ENCODE results near the gene TRPM5. TPM values are rescaled to one million over a fixed set of nuclear protein-coding genes. Genes with fewer than 3 reads are reported as not detected.

Gene TRPM5
- total and polyA plus RNA-seq, 9 of the 15 experiments (the other 6 are each of a cell fraction or from before 2014, with no cell fraction given) = not detected

DNA sequence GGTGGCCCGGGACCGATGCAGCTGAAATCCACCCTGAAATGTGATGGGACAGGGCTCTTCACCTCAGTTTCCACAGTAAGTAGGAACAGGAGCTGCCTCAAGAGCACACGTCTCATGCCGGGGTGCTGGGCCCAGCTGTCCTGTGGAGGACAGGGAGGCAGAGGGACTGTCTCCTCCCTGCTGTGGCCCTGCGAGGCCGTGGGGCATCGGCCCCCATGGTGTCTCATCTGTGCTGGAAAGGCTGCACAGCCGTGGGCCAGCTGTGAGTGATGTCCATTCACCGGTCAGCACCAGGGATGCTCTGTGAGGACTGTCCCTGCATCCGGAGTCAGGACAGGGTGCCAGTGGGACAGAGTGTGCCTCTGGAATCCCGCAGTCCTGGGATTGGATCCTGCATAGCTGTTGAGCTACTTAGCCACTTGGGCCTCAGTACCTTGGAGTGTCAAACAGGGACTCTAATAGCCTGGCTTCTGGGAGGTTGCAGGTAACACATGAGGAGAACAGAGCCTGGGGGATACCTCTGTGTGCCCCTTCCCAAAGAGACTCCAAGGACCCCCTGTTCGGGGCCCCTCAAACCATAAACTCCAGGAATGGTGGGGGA, 16.5 kb downstream of the TRPM5 start:
- Histone ChIP-seq H2AFZ (ENCODE audit: low read depth, low read length) (no peak overlapping the region), H3K27me3 (ENCODE audit: control insufficient read depth in 2 of 2, insufficient read depth in 2 of 2, low read length in 2 of 2) (peaks cover 0 to 43% of the 10 kb centered on the region in 2 experiments; a peak in 4 of 5 replicates), H3K4me3 (no peak overlapping the region), H3K36me3 (ENCODE audit: control insufficient read depth, insufficient read depth, low read length) (no peaks in the 10 kb centered on the region), H3K79me2 (ENCODE audit: control insufficient read depth, insufficient read depth, low read length) (no peaks in the 10 kb centered on the region), H3K4me1 (replicated peaks in 1 of 2; ENCODE audit: control insufficient read depth in 2 of 2, insufficient read depth in 2 of 2, low read length in 2 of 2) (peaks cover 0 to 14% of the 10 kb centered on the region in 2 experiments; a peak in 2 of 5 replicates), H3K9ac (ENCODE audit: insufficient read depth in 1 of 2, low read depth in 2 of 2, low read length in 2 of 2) (no peak overlapping the region), H4K20me1 (replicated peaks; ENCODE audit: control insufficient read depth, insufficient read depth, low read length) (peaks cover 6% of the 10 kb centered on the region; the same call in 1 of the 2 replicates), H3K9me3 (replicated peaks; ENCODE audit: control insufficient read depth, insufficient read depth, low read depth, low read length) (peaks cover 6% of the 10 kb centered on the region; the same call in 1 of the 2 replicates), H3K27ac (ENCODE audit: extremely low read depth, low read depth, low read length) (no peak overlapping the region), H3K4me2 (ENCODE audit: insufficient read depth, low read length) (no peak overlapping the region), H3K9me1 (ENCODE audit: control insufficient read depth, insufficient read depth, low read length) (peaks cover 2% of the 10 kb centered on the region)
- 14% methylated on average over 12 of the region's 12 CpGs for WGBS (ENCODE audit: insufficient coverage, low coverage, missing lambda C conversion rate)
- BruUV-seq (replicated peaks) = no TSS peak
- POLR2A ChIA-PET = interaction anchor here (0.9 kb wide), 1 partner anchor 103 kb away, joined by 5 read pairs; no protein-coding TSS in a partner anchor
- in situ Hi-C loops (cut with MboI) (loop anchor here (5.0 kb wide), 2 partner anchors 104 to 469 kb away; no protein-coding TSS in a partner anchor), intact Hi-C loops (cut with micrococcal nuclease) (loop anchor here (1.0 to 2.0 kb wide), 2 partner anchors 103 to 461 kb away; no protein-coding TSS in a partner anchor)
- DNase-seq (ENCODE audit: extremely low read depth in 1 of 4, low spot score in 3 of 4) (no peak), FAIRE-seq (no peak), ATAC-seq (peak; percentile 44)
- TF ChIP-seq THRAP3 (IDR thresholded peaks at IDR 0.05; ENCODE audit: borderline replicate concordance) = no peak
- no peak for TF ChIP-seq MTA3 (IDR thresholded peaks at IDR 0.05; ENCODE audit: borderline replicate concordance)
- no peak for TF ChIP-seq FOXK2 (conservative IDR thresholded peaks at IDR 0.05 in 1 of 2, IDR thresholded peaks at IDR 0.05 in 1 of 2; ENCODE audit: low read depth in 2 of 2)
- TF ChIP-seq ZNF354B (CRISPR knock-in tag; IDR thresholded peaks at IDR 0.05) = no peak
- TF ChIP-seq ETV5 (CRISPR knock-in tag; IDR thresholded peaks at IDR 0.05; ENCODE audit: low read depth) = no peak
- TF ChIP-seq, protein P1, sequence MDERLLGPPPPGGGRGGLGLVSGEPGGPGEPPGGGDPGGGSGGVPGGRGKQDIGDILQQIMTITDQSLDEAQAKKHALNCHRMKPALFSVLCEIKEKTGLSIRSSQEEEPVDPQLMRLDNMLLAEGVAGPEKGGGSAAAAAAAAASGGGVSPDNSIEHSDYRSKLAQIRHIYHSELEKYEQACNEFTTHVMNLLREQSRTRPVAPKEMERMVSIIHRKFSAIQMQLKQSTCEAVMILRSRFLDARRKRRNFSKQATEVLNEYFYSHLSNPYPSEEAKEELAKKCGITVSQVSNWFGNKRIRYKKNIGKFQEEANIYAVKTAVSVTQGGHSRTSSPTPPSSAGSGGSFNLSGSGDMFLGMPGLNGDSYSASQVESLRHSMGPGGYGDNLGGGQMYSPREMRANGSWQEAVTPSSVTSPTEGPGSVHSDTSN (CRISPR knock-in tag; IDR thresholded peaks at IDR 0.05; ENCODE audit: low read depth) = no peak
- TF ChIP-seq, protein P1 (tag; conservative IDR thresholded peaks at IDR 0.05; ENCODE audit: low read depth) = no peak
- TF ChIP-seq RFX7 (CRISPR knock-in tag; IDR thresholded peaks at IDR 0.05) = no peak
- TF ChIP-seq ZNF311 (CRISPR knock-in tag; IDR thresholded peaks at IDR 0.05) = no peak
- TF ChIP-seq PTRF (tag; IDR thresholded peaks at IDR 0.05) = no peak
- TF ChIP-seq, protein P2, sequence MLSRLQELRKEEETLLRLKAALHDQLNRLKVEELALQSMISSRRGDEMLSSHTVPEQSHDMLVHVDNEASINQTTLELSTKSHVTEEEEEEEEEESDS (CRISPR knock-in tag; IDR thresholded peaks at IDR 0.05) = no peak
- no peak for TF ChIP-seq TEAD2 (tag; IDR thresholded peaks at IDR 0.05)
- TF ChIP-seq TAL1 (IDR thresholded peaks at IDR 0.05) = no peak
- TF ChIP-seq, protein P3, sequence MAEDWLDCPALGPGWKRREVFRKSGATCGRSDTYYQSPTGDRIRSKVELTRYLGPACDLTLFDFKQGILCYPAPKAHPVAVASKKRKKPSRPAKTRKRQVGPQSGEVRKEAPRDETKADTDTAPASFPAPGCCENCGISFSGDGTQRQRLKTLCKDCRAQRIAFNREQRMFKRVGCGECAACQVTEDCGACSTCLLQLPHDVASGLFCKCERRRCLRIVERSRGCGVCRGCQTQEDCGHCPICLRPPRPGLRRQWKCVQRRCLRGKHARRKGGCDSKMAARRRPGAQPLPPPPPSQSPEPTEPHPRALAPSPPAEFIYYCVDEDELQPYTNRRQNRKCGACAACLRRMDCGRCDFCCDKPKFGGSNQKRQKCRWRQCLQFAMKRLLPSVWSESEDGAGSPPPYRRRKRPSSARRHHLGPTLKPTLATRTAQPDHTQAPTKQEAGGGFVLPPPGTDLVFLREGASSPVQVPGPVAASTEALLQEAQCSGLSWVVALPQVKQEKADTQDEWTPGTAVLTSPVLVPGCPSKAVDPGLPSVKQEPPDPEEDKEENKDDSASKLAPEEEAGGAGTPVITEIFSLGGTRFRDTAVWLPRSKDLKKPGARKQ (CRISPR knock-in tag; IDR thresholded peaks at IDR 0.05) = no peak
- no peak for TF ChIP-seq EZH2 (IDR thresholded peaks at IDR 0.05; ENCODE audit: borderline replicate concordance, low read depth, low read length)
- CTCF ChIA-PET (ENCODE audit: low intra/inter-chr PET ratio) = interaction anchor here (0.7 to 6.2 kb wide), 3 partner anchors 99 to 131 kb away, joined by 3 to 76 read pairs (median 4); no protein-coding TSS in a partner anchor

Measured in K562 (cell line).